ENCODE measurements around the gene EPO. TPM values are rescaled to one million over a fixed set of nuclear protein-coding genes. Genes with fewer than 3 reads are reported as not detected.
"Not testable (repeated sequence)": the region's sequence is repeated elsewhere in the genome, so short reads cannot be mapped to it uniquely, and the experiment has no call there.

Gene EPO
- total and polyA plus RNA-seq, 2 experiments from 2014 or later = not detected

DNA sequence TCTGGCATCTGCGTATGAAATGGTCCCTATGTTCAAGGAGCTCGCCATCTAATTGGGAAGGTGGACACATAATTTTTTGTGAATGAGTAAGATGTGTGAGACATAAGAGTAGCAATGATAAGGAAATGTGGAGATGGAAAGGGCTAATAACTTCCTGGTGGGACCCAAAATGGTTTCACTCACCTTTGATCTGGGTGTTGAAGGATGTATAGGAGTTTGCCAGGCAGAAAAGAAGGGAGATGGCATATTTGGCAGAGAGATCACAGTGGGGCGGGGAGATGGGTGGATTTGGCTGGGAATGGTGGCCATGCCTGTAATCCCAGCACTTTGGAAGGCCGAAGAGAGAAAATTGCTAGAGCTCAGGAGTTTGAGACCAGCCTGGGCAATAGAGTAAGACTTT is 9.8 kb upstream of the EPO start:
- Histone ChIP-seq H3K79me2 (ENCODE audit: insufficient read depth) (peaks cover 28% of the 10 kb centered on the region), H3K36me3 (ENCODE audit: low read depth) (no peaks in the 10 kb centered on the region), H3K9me2 (ENCODE audit: insufficient read depth) (no peaks in the 10 kb centered on the region), H2AFZ (no peak overlapping the region), H3K4me2 (ENCODE audit: unreplicated experiment) (no peak overlapping the region), H3K27ac (no peak overlapping the region), H3K9ac (no peak overlapping the region), H4K20me1 (ENCODE audit: insufficient read depth) (no peaks in the 10 kb centered on the region), H3K4me1 (ENCODE audit: insufficient read depth) (peaks cover 6% of the 10 kb centered on the region; the same call in 1 of the 2 replicates), H3F3A (ENCODE audit: insufficient read depth) (no peaks in the 10 kb centered on the region), H3K27me3 (replicated peaks; ENCODE audit: insufficient read depth) (no peaks in the 10 kb centered on the region), H3K4me3 (no peak overlapping the region), H3K9me3 (ENCODE audit: low read depth) (no peaks in the 10 kb centered on the region)
- in situ Hi-C loops (cut with MboI) = loop anchor here (10.0 kb wide), 1 partner anchor 144 kb away; the partner anchor contains the start of gene SLC12A9
- whole genome bisulfite sequencing, 2 experiments (ENCODE audit: low coverage in 1 of 2, low lambda C conversion rate in 2 of 2, missing lambda C conversion rate in 2 of 2) = 82 to 84% methylated on average over 4 of the region's 4 CpGs
- no peak for TF ChIP-seq EZH2phosphoT487 (IDR thresholded peaks at IDR 0.05; ENCODE audit: insufficient read depth, low read depth)
- TF ChIP-seq EZH2 (IDR thresholded peaks at IDR 0.05; ENCODE audit: insufficient read depth, poor library complexity, severe bottlenecking) = no peak
- no peak for DNase-seq

DNA sequence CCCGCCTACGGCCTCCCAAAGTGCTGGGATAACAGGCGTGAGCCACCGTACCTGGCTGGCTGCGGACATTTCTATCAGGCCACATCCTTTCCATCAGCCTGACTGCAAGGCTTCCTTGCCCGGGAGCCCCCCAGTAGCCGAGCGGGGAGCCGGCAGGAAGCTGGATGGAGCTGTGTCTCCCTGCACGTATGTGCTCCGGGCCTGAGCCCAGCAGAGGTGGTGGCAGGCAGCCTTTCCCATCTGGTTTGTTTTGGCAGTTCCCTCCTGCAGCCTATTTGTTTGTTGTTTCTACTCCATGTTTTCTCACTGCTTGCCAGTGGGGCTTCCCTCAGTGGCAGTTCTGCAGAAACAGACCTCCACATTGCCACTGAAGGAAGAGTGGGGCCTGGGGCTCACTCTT is 8.9 kb upstream of the EPO start:
- Histone ChIP-seq H3K36me3 (ENCODE audit: low read depth) (no peaks in the 10 kb centered on the region), H3K9me2 (ENCODE audit: insufficient read depth) (no peaks in the 10 kb centered on the region), H3K4me2 (ENCODE audit: unreplicated experiment) (no peak overlapping the region), H3K4me1 (ENCODE audit: insufficient read depth) (peaks cover 6% of the 10 kb centered on the region; the same call in 1 of the 2 replicates), H3F3A (ENCODE audit: insufficient read depth) (no peaks in the 10 kb centered on the region), H3K4me3 (no peak overlapping the region), H2AFZ (no peak overlapping the region), H3K79me2 (ENCODE audit: insufficient read depth) (peaks cover 23% of the 10 kb centered on the region), H3K27me3 (replicated peaks; ENCODE audit: insufficient read depth) (no peaks in the 10 kb centered on the region), H3K27ac (no peak overlapping the region), H3K9me3 (ENCODE audit: low read depth) (no peaks in the 10 kb centered on the region), H4K20me1 (ENCODE audit: insufficient read depth) (no peaks in the 10 kb centered on the region), H3K9ac (no peak overlapping the region)
- WGBS, 2 experiments (ENCODE audit: low coverage in 1 of 2, low lambda C conversion rate in 2 of 2, missing lambda C conversion rate in 2 of 2) = 53 to 61% methylated on average over 10 to 11 of the region's 11 CpGs
- no peak for TF ChIP-seq EZH2phosphoT487 (IDR thresholded peaks at IDR 0.05; ENCODE audit: insufficient read depth, low read depth)
- TF ChIP-seq EZH2 (IDR thresholded peaks at IDR 0.05; ENCODE audit: insufficient read depth, poor library complexity, severe bottlenecking) = no peak
- DNase-seq = no peak
- in situ Hi-C loops (cut with MboI) = loop anchor here (10.0 kb wide), 1 partner anchor 143 kb away; the partner anchor contains the start of gene SLC12A9

DNA sequence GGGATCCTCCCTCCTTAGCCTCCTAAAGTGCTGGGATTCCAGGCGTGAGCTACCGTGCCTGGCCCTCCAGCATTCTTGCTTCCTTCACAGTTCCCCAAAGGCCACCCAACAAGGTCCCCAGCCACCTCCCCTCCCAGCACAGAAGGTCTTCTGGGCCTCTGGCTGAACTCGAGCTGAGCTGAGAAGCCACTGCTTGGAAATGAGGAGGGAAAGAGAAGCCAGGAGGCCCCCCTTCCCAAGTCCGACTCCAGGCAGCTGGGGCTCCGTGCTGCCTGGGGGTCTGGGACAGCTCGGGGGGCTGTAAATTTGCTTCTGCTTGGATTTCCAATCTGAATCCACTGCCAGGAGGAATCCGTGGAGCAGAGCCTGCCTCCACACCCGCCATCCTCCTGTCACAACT is 5.5 kb upstream of the EPO start:
- peaks cover 4% of the 10 kb centered on the region for H3K27me3 ChIP-seq (replicated peaks; ENCODE audit: insufficient read depth)
- no peaks in the 10 kb centered on the region for H3K9me2 ChIP-seq (ENCODE audit: insufficient read depth)
- no peak overlapping the region for H3K4me3 ChIP-seq
- no peak overlapping the region for H3K4me2 ChIP-seq (ENCODE audit: unreplicated experiment)
- in situ Hi-C loops (cut with MboI) = loop anchor here (10.0 kb wide), 1 partner anchor 140 kb away; the partner anchor contains the start of gene SLC12A9
- H3K4me1 ChIP-seq (ENCODE audit: insufficient read depth) = no peaks in the 10 kb centered on the region
- no peaks in the 10 kb centered on the region for H3K9me3 ChIP-seq (ENCODE audit: low read depth)
- no peak overlapping the region for H3K27ac ChIP-seq
- no peak for TF ChIP-seq EZH2phosphoT487 (IDR thresholded peaks at IDR 0.05; ENCODE audit: insufficient read depth, low read depth)
- no peak for TF ChIP-seq EZH2 (IDR thresholded peaks at IDR 0.05; ENCODE audit: insufficient read depth, poor library complexity, severe bottlenecking)
- no peaks in the 10 kb centered on the region for H3F3A ChIP-seq (ENCODE audit: insufficient read depth)
- H2AFZ ChIP-seq = no peak overlapping the region
- DNase-seq = no peak
- no peaks in the 10 kb centered on the region for H4K20me1 ChIP-seq (ENCODE audit: insufficient read depth)
- WGBS, 2 experiments (ENCODE audit: low coverage in 1 of 2, low lambda C conversion rate in 2 of 2, missing lambda C conversion rate in 2 of 2) = 68 to 69% methylated on average over 8 of the region's 8 CpGs
- H3K36me3 ChIP-seq (ENCODE audit: low read depth) = no peaks in the 10 kb centered on the region
- H3K9ac ChIP-seq = no peak overlapping the region
- H3K79me2 ChIP-seq (ENCODE audit: insufficient read depth) = no peaks in the 10 kb centered on the region

DNA sequence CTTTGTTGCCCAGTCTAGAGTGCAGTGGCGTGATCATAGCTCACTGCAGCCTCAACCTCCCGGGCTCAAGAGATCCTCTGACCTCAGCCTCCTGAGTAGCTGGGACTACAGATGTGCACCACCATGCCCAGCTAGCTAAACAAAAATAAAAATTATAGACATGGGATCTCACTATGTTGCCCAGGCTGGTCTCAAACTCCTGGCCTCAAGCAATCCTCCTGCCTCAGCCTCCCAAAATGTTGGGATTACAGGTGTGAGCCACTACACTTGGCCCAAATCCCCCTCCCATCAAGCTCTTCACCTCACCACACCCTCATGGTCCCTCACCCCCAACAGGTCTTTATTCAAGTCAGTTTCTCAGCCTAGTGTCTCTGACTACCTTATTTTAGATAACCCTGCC is 3.2 kb upstream of the EPO start:
- not testable (repeated sequence) for H3K9me3 ChIP-seq (ENCODE audit: low read depth)

More for the DNA sequence above, 3.2 kb upstream of the EPO start:
- not testable (repeated sequence) for H3K27ac ChIP-seq; H3K9ac ChIP-seq; H3K4me3 ChIP-seq; H3K36me3 ChIP-seq (ENCODE audit: low read depth); DNase-seq; H3K4me1 ChIP-seq (ENCODE audit: insufficient read depth); H3K9me2 ChIP-seq (ENCODE audit: insufficient read depth); H3K79me2 ChIP-seq (ENCODE audit: insufficient read depth); H4K20me1 ChIP-seq (ENCODE audit: insufficient read depth); H2AFZ ChIP-seq; H3F3A ChIP-seq (ENCODE audit: insufficient read depth); H3K4me2 ChIP-seq (ENCODE audit: unreplicated experiment)
- in situ Hi-C loops (cut with MboI) = loop anchor here (10.0 kb wide), 1 partner anchor 138 kb away; the partner anchor contains the start of gene SLC12A9
- WGBS, 2 experiments (ENCODE audit: low coverage in 1 of 2, low lambda C conversion rate in 2 of 2, missing lambda C conversion rate in 2 of 2) = 87 to 88% methylated on average over 2 of the region's 2 CpGs
- peaks cover 26% of the 10 kb centered on the region for H3K27me3 ChIP-seq (replicated peaks; ENCODE audit: insufficient read depth)

Data from GM23248 (cell line).